ENCODE measurements around the gene AP4S1.
"Not testable (repeated sequence)": the region's sequence is repeated elsewhere in the genome, so short reads cannot be mapped to it uniquely, and the experiment has no call there.

AP4S1 gene

DNA sequence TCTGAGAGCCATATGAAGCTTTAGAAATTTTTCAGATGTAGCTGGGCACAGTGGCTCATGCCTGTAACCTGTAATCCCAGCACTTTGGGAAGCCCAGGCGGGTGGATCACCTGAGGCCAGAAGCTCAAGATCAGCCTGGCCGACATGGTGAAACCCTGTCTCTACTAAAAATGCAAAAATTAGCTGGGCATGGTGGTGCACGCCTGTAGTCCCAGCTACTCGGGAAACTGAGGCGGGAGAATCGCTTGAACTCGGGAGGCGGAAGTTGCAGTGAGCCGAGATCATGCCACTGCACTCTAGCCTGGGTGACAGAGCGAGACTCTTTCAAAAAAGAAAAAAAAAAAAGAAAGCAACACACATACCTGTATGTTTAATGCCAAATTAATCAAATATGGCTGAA is 17.4 kb downstream of the AP4S1 start:
- not testable (repeated sequence) for DNase-seq (ENCODE audit: low read depth in 2 of 2)

GRCh38 chr14:31043379-31043778 is 17.9 kb downstream of the AP4S1 start:
- no peak for DNase-seq (ENCODE audit: low read depth in 2 of 2)

DNA sequence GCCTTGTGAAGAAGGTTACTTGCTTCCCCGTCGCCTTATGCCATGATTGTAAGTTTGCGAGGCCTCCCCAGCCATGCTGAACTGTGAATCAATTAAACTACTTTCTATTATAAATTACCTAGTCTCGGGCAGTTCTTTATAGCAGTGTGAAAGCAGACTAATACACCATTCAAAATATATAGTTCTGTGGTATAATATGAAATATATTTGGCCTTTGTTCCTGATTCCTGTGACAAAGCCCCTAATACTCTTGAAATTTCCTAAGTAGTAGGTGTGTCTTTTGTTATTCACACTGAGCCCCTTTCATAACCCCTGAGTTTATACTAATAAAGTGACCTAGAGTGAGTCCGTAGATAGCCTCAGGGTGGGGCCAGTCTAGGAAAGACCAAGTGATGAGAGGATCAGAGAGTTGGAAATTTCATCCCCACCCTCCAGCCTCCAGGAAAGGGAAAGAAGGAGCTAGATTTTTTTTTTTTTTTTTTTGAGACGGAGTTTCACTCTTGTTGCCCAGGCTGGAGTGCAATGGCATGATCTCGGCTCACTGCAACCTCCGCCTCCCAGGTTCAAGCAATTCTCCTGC is 20.1 kb downstream of the AP4S1 start:
- no peak for DNase-seq (ENCODE audit: low read depth in 2 of 2)

- no peak for DNase-seq (ENCODE audit: low read depth in 2 of 2)
Measured at GRCh38 chr14:31047503-31047902, 22.1 kb downstream of the AP4S1 start.

- no peak for DNase-seq (ENCODE audit: low read depth in 2 of 2)
Measured at GRCh38 chr14:31051023-31051422, 25.6 kb downstream of the AP4S1 start.

GRCh38 chr14:31051511-31051910 is 26.1 kb downstream of the AP4S1 start:
- no peak for DNase-seq (ENCODE audit: low read depth in 2 of 2)

DNA sequence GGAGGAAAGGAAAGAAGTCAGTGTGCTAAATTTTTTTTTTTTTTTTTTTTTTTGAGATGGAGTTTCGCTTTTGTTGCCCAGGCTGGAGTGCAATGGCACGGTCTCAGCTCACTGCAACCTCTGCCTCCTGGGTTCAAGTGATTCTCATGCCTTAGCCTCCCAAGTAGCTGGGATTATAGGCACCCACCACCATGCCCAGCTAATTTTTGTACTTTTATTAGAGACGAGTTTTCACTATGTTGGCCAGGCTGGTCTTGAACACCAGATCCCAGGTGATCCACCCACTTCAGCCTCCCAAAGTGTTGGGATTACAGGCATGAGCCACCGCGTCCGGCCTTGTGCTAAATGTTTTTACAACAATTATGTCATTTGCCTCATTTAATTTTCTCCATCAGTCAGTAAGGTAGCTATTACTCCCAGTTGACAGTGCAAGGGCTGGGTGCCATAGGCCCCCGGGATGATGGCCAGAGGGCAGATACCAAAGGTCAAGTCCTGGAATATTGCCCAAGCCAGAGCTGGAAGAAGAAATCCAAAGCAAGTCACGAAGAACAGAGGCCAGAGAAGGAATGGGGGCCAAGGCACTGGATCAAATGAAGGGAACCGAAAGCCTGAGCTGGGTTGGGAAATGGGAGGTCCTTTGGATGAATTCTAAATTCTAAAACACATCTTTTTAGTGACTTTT is 27.6 kb downstream of the AP4S1 start:
- not testable (repeated sequence) for DNase-seq (ENCODE audit: low read depth in 2 of 2)

DNA sequence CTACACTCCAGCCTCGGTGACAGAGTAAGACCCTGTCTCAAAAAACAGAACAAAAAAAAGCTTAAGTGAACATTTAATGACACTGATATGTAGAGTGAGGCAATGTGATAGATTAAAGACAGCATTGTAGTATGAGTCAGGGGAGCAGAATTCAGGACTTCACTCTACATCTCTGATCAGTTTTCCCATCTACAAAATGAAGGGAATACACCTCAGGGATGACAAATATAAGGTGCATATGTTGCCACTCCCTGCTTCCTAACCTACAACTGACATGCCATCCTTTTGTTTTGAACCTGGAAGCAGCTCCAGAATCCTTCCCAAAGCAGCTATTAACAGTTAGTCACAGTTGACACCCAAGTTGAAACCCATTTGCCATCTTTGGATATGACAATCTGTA is 31.6 kb downstream of the AP4S1 start:
- no peak for DNase-seq (ENCODE audit: low read depth in 2 of 2)

DNA sequence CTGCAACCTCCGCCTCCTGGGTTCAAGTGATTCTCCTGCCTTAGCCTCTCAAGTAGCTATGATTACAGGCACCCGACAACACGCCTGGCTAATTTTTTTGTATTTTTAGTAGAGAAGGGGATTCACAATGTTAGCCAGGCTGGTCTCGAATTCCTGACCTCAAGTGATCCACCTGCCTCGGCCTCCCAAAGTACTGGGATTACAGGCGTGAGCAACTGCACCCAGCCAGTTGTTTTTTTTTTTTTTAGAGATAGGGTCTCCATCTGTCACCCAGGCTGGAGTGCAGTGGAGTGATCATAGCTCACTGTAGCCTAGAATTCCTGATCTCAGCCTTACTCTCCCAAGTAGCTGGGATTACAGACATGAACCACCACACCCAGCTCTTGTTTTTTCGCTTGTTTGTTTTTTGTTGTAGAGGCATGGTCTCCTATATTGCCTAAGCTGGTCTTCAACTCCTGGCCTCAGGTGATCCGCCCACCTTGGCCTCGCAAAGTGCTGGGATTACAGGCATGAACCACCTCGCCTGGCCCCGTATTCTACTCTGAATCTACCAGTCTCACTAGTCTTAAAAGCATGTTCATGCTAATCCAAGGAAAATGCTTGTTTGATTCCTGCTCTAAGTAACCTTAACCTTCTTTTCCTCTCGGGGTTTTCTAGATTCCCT is 32.4 kb downstream of the AP4S1 start:
- DNase-seq (ENCODE audit: low read depth in 2 of 2) = no peak

DNA sequence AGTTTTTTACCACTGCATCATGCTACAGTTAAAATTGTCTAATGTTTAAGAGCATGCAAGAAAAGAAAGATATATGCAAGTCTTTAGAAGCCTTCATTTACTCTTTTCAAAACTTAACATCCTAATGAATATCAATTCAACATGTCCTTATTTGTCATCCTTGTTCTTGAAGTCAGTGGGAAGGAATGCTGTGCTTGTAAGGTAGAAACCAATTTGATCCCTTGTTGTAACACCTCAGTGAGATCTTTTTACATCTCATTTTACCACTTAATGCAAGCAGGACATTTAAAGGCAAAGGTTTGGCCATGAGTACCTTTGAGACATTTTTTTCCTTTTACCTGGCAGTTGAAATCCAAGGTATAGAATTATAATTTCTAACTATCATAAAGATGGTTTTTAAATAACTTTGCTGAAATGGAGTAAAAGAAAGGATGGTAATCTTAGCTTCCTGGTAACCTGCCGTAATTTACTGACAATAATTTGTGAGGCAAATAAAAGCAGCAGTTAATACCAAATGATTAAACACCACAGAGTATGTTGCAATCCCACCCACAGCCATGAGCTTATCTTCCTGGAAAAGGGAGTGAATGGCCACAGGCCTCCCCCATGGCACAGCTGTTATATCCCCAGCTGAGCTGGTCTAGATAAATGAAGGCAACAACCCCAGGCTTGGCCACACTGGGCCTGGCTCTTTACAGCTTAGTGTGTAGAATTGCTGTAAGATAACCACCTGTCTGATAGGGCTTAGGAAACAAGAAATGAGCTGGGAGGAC is 33.9 kb downstream of the AP4S1 start:
- no peak for DNase-seq (ENCODE audit: low read depth in 2 of 2)

- no peak for DNase-seq (ENCODE audit: low read depth in 2 of 2)
Measured at GRCh38 chr14:31060253-31060875, 34.9 kb downstream of the AP4S1 start.

DNA sequence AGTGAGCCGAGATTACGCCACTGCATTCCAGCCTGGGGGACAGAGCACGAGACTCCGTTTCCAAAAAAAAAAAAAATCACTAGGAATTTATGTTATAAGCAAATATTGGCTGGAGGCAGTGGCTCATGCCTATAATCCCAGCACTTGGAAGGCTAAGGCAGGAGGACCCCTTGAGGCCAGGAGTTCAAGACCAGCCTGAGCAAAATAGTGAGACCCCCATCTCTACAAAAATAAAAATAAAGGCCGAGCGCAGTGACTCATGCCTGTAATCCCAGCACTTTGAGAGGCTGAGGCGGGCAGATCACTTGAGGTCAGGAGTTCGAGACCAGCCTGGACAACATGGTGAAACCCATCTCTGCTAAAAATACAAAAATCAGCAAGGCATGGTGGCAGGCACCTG is 37.5 kb downstream of the AP4S1 start:
- DNase-seq (ENCODE audit: low read depth in 2 of 2) = not testable (repeated sequence)

- no peak for DNase-seq (ENCODE audit: low read depth in 2 of 2)
Measured at GRCh38 chr14:31068235-31068634, 42.8 kb downstream of the AP4S1 start.

GRCh38 chr14:31069343-31069742 is 43.9 kb downstream of the AP4S1 start:
- no peak for DNase-seq (ENCODE audit: low read depth in 2 of 2)

DNA sequence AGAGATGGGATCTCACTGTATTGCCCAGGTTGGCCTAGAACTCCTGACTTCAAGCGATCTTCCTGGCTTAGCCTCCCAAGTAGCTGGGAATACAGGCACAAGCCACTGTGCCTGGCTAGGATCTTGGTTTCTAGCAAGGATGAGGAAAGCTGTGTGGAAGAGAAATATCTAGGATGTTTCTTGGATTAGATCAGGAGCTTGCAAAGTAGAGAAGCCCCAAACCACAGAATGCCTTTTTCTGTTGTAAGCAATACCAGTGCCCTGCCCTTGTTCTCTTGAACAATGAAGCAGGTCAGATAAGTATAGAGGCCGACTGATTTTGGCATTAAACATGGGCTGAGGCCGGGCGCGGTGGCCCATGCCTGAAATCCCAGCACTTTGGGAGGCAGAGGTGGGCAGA is 45.0 kb downstream of the AP4S1 start:
- DNase-seq (ENCODE audit: low read depth in 2 of 2) = no peak

DNA sequence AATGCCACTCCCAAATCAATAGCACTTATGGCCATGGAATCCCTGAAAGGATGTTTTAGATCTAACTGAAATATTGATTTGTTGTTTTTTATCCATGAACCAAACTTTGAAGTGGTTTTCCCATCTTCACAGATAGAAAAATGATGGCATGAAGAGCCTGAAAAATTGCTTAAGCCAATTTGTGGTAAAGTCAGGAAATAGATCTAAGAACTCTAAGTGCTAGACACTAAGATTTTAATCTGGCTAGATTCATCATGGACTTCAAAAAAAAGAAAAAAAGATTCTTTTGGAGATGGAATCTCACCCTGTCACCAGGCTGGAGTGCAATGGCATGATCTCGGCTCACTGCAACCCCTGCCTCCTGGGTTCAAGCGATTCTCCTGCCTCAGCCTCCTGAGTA is 45.7 kb downstream of the AP4S1 start:
- no peak for DNase-seq (ENCODE audit: low read depth in 2 of 2)

DNA sequence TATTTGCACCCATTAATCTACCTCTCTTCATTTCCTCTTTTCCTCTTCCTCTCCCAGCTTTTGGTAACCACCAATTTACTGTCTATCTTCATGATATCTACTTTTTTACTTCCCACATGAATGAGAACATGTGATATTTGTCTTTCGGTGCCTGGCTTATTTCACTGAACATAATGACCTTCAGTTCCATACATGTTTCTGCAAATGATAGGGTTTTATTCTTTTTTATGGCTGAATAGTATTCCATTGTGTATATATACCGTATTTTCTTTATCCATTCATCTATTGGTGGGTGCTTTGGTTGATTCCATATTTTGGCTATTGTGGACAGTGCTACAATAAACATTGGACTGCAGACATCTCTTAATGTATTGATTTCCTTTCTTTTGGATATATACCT is 49.7 kb downstream of the AP4S1 start:
- no peak for DNase-seq (ENCODE audit: low read depth in 2 of 2)

DNA sequence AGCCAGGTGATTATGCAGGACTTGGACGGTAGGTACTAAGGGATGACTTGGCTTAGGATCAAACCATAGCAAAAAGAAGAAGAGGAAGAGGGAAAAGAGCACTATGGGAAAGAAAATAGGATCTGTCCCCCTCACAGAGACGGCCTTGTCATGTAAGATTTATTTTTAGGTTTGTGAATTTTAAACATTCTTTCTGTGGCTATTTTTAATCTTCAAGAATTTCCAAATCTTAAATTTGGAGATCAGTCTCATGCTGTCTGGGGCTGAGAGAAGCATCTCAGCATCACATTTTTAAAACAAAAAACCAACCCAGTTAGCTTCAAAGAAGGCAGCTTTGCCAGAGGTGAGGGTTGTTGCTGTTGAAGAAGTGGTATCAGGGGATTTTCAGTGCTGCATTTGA is 53.3 kb downstream of the AP4S1 start:
- DNase-seq (ENCODE audit: low read depth in 2 of 2) = no peak

- DNase-seq (ENCODE audit: low read depth in 2 of 2) = no peak
Measured at GRCh38 chr14:31080056-31080455, 54.6 kb downstream of the AP4S1 start.

GRCh38 chr14:31080484-31080883 is 55.0 kb downstream of the AP4S1 start:
- no peak for DNase-seq (ENCODE audit: low read depth in 2 of 2)

DNA sequence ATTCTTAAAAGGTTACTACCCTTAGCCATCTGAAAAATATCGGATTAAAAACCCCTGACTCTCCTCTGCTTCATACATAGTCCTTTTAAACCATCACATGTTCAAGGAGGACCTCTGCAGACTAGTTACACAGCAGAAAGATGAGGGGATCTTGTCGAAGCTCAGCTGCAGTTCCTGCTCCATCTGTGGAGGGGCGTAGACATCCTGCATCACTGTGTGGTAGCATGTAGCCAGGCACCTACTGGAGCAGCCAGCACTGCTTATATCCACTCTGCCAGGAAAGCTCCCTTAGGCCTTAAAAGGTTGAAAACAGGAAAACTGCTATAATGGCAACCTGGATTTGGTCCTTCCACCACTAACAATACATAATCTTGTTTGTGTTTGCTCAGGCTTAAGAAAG is 58.3 kb downstream of the AP4S1 start:
- DNase-seq (ENCODE audit: low read depth in 2 of 2) = no peak

GRCh38 chr14:31084385-31084784 is 58.9 kb downstream of the AP4S1 start:
- no peak for DNase-seq (ENCODE audit: low read depth in 2 of 2)

Data from stimulated activated CD8-positive, alpha-beta memory T cell treated with anti-CD3 and anti-CD28 coated beads, Interleukin-2, amount 100 ng/mL, for 1 hour (primary cell).